Measurements from ENCODE around the gene BCL11B. TPM values are rescaled to one million over a fixed set of nuclear protein-coding genes. Genes with fewer than 3 reads are reported as not detected.

BCL11B gene
- total RNA-seq, 2 experiments from 2014 or later, result 31.3 to 32.1 TPM

DNA sequence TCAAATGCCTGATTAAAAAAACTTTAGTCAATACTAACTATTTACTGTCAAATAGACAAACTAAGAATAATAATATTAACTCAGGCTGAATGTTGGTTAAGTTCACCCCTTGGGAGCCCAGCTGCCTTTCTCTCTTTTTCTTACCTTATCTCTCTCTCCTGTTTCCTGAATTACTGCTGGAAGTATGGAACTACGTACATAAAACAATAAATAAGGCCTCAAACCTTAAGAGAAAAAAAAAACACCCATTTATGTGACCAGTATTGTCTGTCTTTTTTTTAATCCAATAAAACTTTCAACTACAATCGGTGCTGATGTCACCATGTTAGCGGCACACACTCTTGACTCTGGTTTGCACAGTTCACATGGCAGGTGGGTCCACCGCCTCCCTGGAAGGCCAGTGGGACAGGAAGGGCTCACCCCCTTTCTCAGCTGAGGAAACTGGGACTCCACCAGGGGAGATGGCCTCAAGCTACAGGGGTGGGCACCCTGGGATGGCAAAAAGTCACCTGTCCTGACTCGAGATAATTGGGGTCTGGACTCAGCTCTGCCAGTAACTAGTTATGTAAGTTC is 21.3 kb downstream of the BCL11B start:
- CTCF ChIA-PET, result interaction anchor here (0.9 to 1.5 kb wide), 2 partner anchors 9 to 17 kb away, joined by 3 to 5 read pairs; no protein-coding TSS in a partner anchor

GRCh38 chr14:99249389-99249788 is 22.6 kb downstream of the BCL11B start:
- CTCF ChIA-PET, result no interaction called here

More for the DNA sequence above, 21.3 kb downstream of the BCL11B start:
- POLR2A ChIA-PET, result interaction anchor here (0.7 to 1.4 kb wide), 5 partner anchors 11 to 1105 kb away, joined by 3 to 10 read pairs (median 6); no protein-coding TSS in a partner anchor

GRCh38 chr14:99248761-99249171 is 23.2 kb downstream of the BCL11B start:
- ChIA-PET POLR2A (interaction anchor here (0.5 to 2.5 kb wide), 2 partner anchors 11 to 20 kb away, joined by 3 to 18 read pairs; no protein-coding TSS in a partner anchor), CTCF (interaction anchor here (0.8 to 5.4 kb wide), 3 partner anchors 8 to 18 kb away, joined by 3 to 18 read pairs (median 6); no protein-coding TSS in a partner anchor)

More at GRCh38 chr14:99249389-99249788, 22.6 kb downstream of the BCL11B start:
- POLR2A ChIA-PET, result interaction anchor here (1.3 to 1.4 kb wide), 2 partner anchors 10 to 12 kb away, joined by 5 to 8 read pairs; no protein-coding TSS in a partner anchor

DNA sequence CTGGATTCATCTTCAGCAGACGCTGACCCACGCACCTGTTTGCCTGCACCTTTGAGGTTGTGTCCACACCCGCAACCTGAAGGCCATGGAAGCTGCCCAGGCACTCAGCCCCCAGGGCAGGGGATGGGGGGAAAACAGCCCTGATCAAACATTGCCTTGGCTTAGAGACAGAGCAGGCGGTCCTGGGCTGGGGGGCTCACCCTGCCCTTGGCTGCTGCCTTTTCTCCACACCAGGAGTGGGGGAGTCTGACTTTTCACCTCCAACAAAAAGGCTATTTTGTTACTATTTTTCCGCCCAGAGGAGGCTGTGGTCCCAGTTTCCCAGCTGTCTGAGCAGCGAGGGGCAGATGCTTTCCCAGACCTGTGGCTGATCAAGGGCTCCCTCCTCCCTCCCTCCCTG is 24.2 kb downstream of the BCL11B start:
- POLR2A ChIA-PET, result interaction anchor here (2.5 kb wide), 1 partner anchor 21 kb away, joined by 18 read pairs; no protein-coding TSS in a partner anchor
- CTCF ChIA-PET, result interaction anchor here (1.3 to 5.4 kb wide), 3 partner anchors 13 to 19 kb away, joined by 6 to 23 read pairs (median 18); no protein-coding TSS in a partner anchor

DNA sequence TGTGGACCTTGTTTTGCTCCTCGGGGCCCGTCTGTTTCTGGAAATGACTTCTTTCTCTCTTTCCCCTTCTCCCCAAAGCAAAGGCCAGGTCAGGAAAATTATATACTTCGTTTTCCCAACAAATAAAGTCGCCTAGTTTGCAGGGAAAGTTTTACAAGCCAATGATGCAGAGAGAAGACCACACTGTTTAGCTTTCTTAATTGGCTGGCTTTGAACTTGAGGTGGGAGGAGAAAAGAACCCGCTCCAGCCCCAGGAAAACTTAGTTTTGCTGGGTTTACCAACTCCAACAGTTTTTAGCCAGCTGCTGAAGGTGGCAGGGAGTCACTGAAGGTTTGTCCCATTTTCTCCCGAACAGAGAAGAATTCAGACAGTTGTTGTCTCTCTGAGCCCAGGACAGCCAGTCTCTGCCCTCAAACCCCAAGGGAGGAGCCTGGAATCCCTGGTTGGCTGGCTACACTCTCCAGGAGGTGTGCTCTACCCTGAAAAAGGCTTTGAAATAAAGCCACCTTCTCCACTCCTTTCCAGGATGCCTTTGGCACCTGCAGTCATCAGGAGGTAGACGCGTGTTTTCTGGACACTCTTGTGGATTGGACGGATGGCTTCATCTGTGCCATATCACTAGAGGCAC is 24.8 kb downstream of the BCL11B start:
- ChIA-PET POLR2A (interaction anchor here (1.3 to 2.5 kb wide), 4 partner anchors 11 to 24 kb away, joined by 6 to 18 read pairs (median 6); partner anchors contain the start of gene BCL11B), CTCF (interaction anchor here (1.0 to 5.4 kb wide), 5 partner anchors 14 to 58 kb away, joined by 3 to 23 read pairs (median 5); no protein-coding TSS in a partner anchor)

- CTCF ChIA-PET, result interaction anchor here (1.0 to 5.4 kb wide), 6 partner anchors 14 to 58 kb away, joined by 3 to 23 read pairs (median 4); partner anchors contain the start of gene BCL11B
- POLR2A ChIA-PET, result interaction anchor here (1.2 to 2.5 kb wide), 5 partner anchors 10 to 25 kb away, joined by 3 to 18 read pairs (median 6); partner anchors contain the start of gene BCL11B
These were observed 25.4 kb downstream of the BCL11B start for GRCh38 chr14:99246536-99247097.

- CTCF ChIA-PET, result interaction anchor here (1.0 to 5.4 kb wide), 7 partner anchors 9 to 57 kb away, joined by 3 to 23 read pairs (median 5); partner anchors contain the start of gene BCL11B
- POLR2A ChIA-PET, result interaction anchor here (1.0 to 1.7 kb wide), 7 partner anchors 9 to 27 kb away, joined by 3 to 7 read pairs (median 6); partner anchors contain the start of gene BCL11B
These were observed 26.2 kb downstream of the BCL11B start for GRCh38 chr14:99245564-99246511.

GRCh38 chr14:99244941-99245563 is 26.9 kb downstream of the BCL11B start:
- ChIA-PET CTCF (interaction anchor here (1.2 to 5.4 kb wide), 4 partner anchors 8 to 16 kb away, joined by 5 to 23 read pairs (median 18); no protein-coding TSS in a partner anchor), POLR2A (interaction anchor here (0.9 to 1.5 kb wide), 4 partner anchors 16 to 27 kb away, joined by 3 to 6 read pairs (median 4); partner anchors contain the start of gene BCL11B)

- ChIA-PET POLR2A (interaction anchor here (0.9 to 1.5 kb wide), 4 partner anchors 16 to 28 kb away, joined by 3 to 6 read pairs (median 4); partner anchors contain the start of gene BCL11B), CTCF (interaction anchor here (1.2 to 5.4 kb wide), 4 partner anchors 8 to 17 kb away, joined by 5 to 23 read pairs (median 18); no protein-coding TSS in a partner anchor)
These were observed 27.6 kb downstream of the BCL11B start for GRCh38 chr14:99244367-99244901.

DNA sequence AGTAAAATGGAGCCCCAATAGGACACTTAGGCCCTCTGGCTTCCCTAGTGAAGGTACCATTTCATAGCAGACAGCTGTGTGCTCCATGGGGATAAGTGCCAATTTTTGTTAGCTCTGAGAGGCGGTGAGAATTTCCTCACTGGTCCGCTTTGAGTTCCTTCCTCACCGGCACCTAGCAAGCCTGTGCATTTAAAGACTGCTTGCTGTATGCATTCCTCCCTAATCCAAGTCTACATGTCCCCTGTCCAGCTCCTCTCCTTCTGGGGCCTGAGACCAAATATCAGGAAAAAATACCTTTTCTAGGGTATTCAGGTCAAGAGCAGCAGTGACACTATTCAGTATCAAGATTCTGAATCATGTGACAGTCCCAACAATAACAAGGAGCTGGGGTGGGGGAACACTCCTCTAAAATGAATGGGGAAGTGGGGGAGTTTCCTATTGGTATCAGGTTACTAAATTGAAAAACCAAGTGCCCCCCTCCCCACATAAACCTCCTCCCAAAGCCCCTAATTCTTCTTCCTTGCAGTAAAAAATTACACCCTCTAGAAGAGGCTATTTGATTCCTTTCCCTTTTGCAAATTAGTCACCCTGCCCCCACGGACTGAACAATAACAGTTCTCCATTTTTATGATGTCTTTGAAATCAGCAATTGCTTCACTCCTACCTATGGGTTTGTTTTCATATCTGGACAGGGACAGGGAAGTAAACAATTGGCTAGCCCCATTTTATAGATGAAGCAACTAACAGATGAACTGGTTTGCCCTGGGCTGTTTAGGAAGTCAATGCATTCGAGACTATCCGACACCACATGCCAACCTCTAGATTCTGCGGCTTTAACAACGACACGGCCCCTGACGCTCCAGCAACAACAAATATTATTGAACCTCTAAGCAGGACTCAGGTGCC is 28.9 kb downstream of the BCL11B start:
- ChIA-PET CTCF (interaction anchor here (1.0 to 15.4 kb wide), 9 partner anchors 8 to 55 kb away, joined by 3 to 159 read pairs (median 6); partner anchors contain the start of gene BCL11B), POLR2A (interaction anchor here (3.0 to 10.2 kb wide), 2 partner anchors 18 to 26 kb away, joined by 18 to 143 read pairs; partner anchors contain the start of gene BCL11B)

DNA sequence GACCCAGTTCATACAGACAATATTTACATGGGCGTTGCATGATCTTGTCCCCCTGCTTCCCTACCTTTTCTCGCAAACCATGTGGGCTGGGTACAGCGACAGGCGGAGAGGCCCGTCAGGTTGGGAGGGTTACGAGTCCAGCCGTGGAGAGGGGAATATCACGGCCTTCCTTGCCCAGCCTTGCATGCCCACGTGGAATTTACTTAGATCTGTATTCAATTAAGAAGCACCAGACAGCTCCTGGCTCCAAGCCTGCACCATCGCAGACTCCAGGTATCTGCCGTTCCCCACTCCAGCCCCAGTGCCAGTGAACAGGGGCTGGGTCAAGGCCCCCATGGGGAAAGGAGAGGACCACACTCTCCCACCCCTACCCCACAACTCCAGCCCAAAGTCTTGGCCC is 29.8 kb downstream of the BCL11B start:
- ChIA-PET POLR2A (interaction anchor here (0.6 to 10.2 kb wide), 3 partner anchors 19 to 530 kb away, joined by 4 to 143 read pairs (median 18); partner anchors contain the start of gene BCL11B), CTCF (interaction anchor here (1.0 to 15.4 kb wide), 10 partner anchors 9 to 54 kb away, joined by 3 to 159 read pairs (median 6); partner anchors contain the start of gene BCL11B)

DNA sequence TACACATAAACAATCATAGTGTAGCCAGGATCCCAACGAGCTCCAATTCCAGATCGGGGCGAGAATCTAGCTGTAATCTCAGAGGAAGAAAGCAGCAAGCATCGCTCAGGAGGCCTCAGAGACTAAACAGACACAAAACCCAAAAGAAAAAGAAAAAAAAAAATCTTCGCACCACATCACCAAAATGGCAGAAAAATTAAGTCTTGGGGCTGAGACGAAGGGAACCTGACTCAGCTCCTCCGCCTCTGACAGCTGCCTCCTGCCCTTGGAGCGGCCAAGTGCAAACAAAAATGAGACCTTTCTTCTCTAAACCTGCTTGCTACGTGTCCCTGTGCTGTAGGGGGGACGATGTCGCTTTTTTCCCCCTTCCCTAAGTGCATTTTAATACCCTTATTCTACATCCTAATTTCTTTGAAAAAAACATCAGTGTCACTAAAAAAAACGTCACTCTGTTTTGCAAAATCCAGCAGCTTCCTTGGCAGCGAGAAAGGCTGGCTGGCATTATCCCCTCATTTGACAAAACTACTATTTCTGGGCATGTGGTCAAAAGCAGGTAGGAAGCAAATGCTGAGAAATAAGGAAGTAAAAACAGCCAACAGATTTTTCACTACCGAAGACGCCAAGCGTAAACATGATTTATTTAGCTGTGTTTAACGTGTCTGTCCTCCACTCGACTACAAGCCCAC is 30.5 kb downstream of the BCL11B start:
- POLR2A ChIA-PET, result interaction anchor here (0.6 to 10.2 kb wide), 7 partner anchors 11 to 529 kb away, joined by 3 to 143 read pairs (median 6); partner anchors contain the start of gene BCL11B

DNA sequence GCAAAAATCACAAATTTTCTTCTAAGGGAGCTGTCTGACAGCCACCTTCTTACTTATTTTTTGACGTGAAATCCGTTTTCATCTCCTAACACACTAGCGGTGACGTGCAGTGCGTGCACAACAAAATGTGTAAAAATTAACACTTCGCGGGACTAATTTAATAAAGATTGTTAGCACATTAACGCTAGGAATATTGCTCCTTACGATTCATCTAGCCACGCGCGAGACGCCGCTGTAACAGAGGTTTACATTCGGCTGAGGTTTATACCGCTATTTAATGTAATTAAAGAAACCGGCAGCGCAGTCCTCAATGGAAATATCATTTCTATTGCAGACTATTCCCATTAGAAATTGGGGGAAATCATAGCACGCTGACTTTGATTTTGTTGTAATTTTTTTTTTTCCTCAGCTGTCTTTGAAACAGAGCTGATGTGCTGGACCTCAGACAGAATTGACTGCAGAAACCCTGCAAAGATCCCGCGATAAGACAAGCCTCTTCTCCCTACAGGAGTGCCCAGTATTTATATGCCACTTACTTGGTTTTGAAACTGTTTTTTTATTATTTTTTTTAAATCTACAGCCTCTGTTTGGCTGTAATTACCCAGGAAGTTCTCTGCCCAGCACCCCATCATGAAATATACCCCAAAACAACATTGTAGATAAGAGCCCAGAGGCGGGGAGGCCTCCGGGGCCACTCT is 31.2 kb downstream of the BCL11B start:
- CTCF ChIA-PET, result interaction anchor here (1.0 to 15.4 kb wide), 4 partner anchors 10 to 31 kb away, joined by 4 to 159 read pairs (median 14); partner anchors contain the start of gene BCL11B
- POLR2A ChIA-PET, result interaction anchor here (0.7 to 10.2 kb wide), 7 partner anchors 10 to 51 kb away, joined by 3 to 143 read pairs (median 6); partner anchors contain the start of gene BCL11B

More for the DNA sequence above, 30.5 kb downstream of the BCL11B start:
- CTCF ChIA-PET, result interaction anchor here (1.1 to 15.4 kb wide), 8 partner anchors 9 to 52 kb away, joined by 3 to 159 read pairs (median 7); partner anchors contain the start of gene BCL11B

GRCh38 chr14:99239661-99240092 is 32.3 kb downstream of the BCL11B start:
- POLR2A ChIA-PET, result interaction anchor here (0.7 to 10.2 kb wide), 3 partner anchors 10 to 29 kb away, joined by 3 to 143 read pairs (median 8); partner anchors contain the start of gene BCL11B

More at GRCh38 chr14:99239661-99240092, 32.3 kb downstream of the BCL11B start:
- CTCF ChIA-PET, result interaction anchor here (0.8 to 15.4 kb wide), 3 partner anchors 9 to 45 kb away, joined by 3 to 159 read pairs (median 18); no protein-coding TSS in a partner anchor

All from activated CD8-positive, alpha-beta memory T cell treated with anti-CD3 and anti-CD28 coated beads for 36 hours (primary cell).